H9 (cell line): ENCODE data around the gene DLST. TPM values are rescaled to one million over a fixed set of nuclear protein-coding genes. Genes with fewer than 3 reads are reported as not detected.
A peak's percentile ranks its signal among the peaks of the same experiment; 100 is the strongest.

Experiments
- DNase-seq: peaks from one replicate; pipeline ENCODE4 v3.0.0-alpha.2; 2017
- H2AFZ ChIP-seq: one replicate; pipeline ENCODE4 v1.6.1; 2013; ENCODE audit warnings: mild to moderate bottlenecking, low read length, control low read depth, moderate library complexity
- H2AK5ac ChIP-seq: 2 replicates; pipeline ENCODE4 v1.6.1; 2013; ENCODE audit warnings: low read length, control low read depth, mixed read lengths; ENCODE audit not compliant: insufficient read length
- H2BK120ac ChIP-seq: one replicate; pipeline ENCODE4 v1.6.1; 2013; ENCODE audit warnings: low read depth, mild to moderate bottlenecking, low read length, control low read depth, inconsistent platforms; ENCODE audit not compliant: poor library complexity, severe bottlenecking
- H2BK12ac ChIP-seq: 2 replicates; pipeline ENCODE4 v1.6.1; 2013; ENCODE audit warnings: low read length, control low read depth, mixed read lengths, low read depth; ENCODE audit not compliant: insufficient read length
- H2BK15ac ChIP-seq: 2 replicates; pipeline ENCODE4 v1.6.1; 2013; ENCODE audit warnings: low read depth, low read length, control low read depth
- H2BK20ac ChIP-seq: one replicate; pipeline ENCODE4 v1.6.1; 2013; ENCODE audit warnings: low read depth, mild to moderate bottlenecking, low read length, control low read depth, inconsistent platforms; ENCODE audit not compliant: poor library complexity, severe bottlenecking
- H2BK5ac ChIP-seq: 2 replicates; pipeline ENCODE4 v1.6.1; 2013; ENCODE audit warnings: low read length, control low read depth, mixed read lengths; ENCODE audit not compliant: insufficient read length
- H3K14ac ChIP-seq: 2 replicates; pipeline ENCODE4 v1.6.1; 2013; ENCODE audit warnings: low read length, control low read depth; ENCODE audit not compliant: insufficient read depth
- H3K18ac ChIP-seq: 2 replicates; pipeline ENCODE4 v1.6.1; 2013; ENCODE audit warnings: low read depth, mild to moderate bottlenecking, mixed read lengths, low read length, control low read depth; ENCODE audit not compliant: insufficient read length
- H3K23ac ChIP-seq: 2 replicates; pipeline ENCODE4 v1.6.1; 2013; ENCODE audit warnings: low read length, control low read depth, mixed read lengths, low read depth; ENCODE audit not compliant: insufficient read length
- H3K23me2 ChIP-seq: 2 replicates; pipeline ENCODE4 v1.6.1; 2013; ENCODE audit warnings: low read depth, mild to moderate bottlenecking, mixed read lengths, low read length, control low read depth; ENCODE audit not compliant: insufficient read length, poor library complexity, severe bottlenecking
- H3K27ac ChIP-seq: 2 replicates; pipeline ENCODE4 v1.5.1; 2013; ENCODE audit warnings: low read length, control low read depth, mixed read lengths, low read depth; ENCODE audit not compliant: insufficient read length
- H3K27me3 ChIP-seq: 2 replicates; pipeline ENCODE4 v1.6.1; 2013; ENCODE audit warnings: low read length, control low read depth, inconsistent platforms; ENCODE audit not compliant: insufficient read depth
- H3K4ac ChIP-seq: 2 replicates; pipeline ENCODE4 v1.6.1; 2013; ENCODE audit warnings: low read depth, mild to moderate bottlenecking, control low read depth, inconsistent platforms, low read length, moderate library complexity
- H3K4me1 ChIP-seq: 2 replicates; pipeline ENCODE4 v1.6.1; 2013; ENCODE audit warnings: low read length, control low read depth, inconsistent platforms; ENCODE audit not compliant: insufficient read depth
- H3K4me2 ChIP-seq: 2 replicates; pipeline ENCODE4 v1.6.1; 2013; ENCODE audit warnings: low read length, control low read depth, mixed read lengths; ENCODE audit not compliant: insufficient read length, insufficient read depth
- H3K56ac ChIP-seq: 2 replicates; pipeline ENCODE4 v1.6.1; 2013; ENCODE audit warnings: low read depth, mild to moderate bottlenecking, mixed read lengths, low read length, control low read depth; ENCODE audit not compliant: insufficient read length
- H3K79me1 ChIP-seq: 2 replicates; pipeline ENCODE4 v1.6.1; 2013; ENCODE audit warnings: low read depth, mild to moderate bottlenecking, moderate library complexity, low read length, control low read depth, inconsistent platforms; ENCODE audit not compliant: insufficient read depth, poor library complexity, severe bottlenecking
- H3K79me2 ChIP-seq: 2 replicates; pipeline ENCODE4 v1.6.1; 2013; ENCODE audit warnings: low read length, control low read depth, inconsistent platforms; ENCODE audit not compliant: insufficient read depth
- H3K9ac ChIP-seq: 2 replicates; pipeline ENCODE4 v1.6.1; 2013; ENCODE audit warnings: low read length, control low read depth, mixed read lengths; ENCODE audit not compliant: insufficient read length; ENCODE audit errors: extremely low read depth
- H3K9me3 ChIP-seq: one replicate; pipeline ENCODE4 v1.6.1; 2013; ENCODE audit warnings: low read depth, low read length, inconsistent platforms; ENCODE audit not compliant: control insufficient read depth
- H3T11ph ChIP-seq: one replicate; pipeline ENCODE4 v1.6.1; 2013; ENCODE audit warnings: mild to moderate bottlenecking, low read length, control low read depth, inconsistent platforms
- H4K20me1 ChIP-seq: one replicate; pipeline ENCODE4 v1.6.1; 2013; ENCODE audit not compliant: control insufficient read depth, insufficient read length, insufficient read depth
- H4K5ac ChIP-seq: 2 replicates; pipeline ENCODE4 v1.6.1; 2013; ENCODE audit warnings: low read depth, mild to moderate bottlenecking, mixed read lengths, low read length, control low read depth; ENCODE audit not compliant: insufficient read length
- H4K8ac ChIP-seq: replicated peaks from 2 replicates; pipeline ENCODE4 v1.6.1; 2013; ENCODE audit warnings: low read length, control low read depth, mixed read lengths, low read depth; ENCODE audit not compliant: insufficient read length
- H4K91ac ChIP-seq: 2 replicates; pipeline ENCODE4 v1.6.1; 2013; ENCODE audit warnings: low read depth, mild to moderate bottlenecking, moderate library complexity, mixed read lengths, low read length, control low read depth; ENCODE audit not compliant: insufficient read length
- H3K27ac Mint-ChIP-seq, 3 experiments: 2 replicates in 2 of 3; 3 replicates in 1 of 3; pipeline ENCODE4 v1.8.0; 2020 to 2021; ENCODE audit warnings: mixed read lengths in 3 of 3, mild to moderate bottlenecking in 1 of 3, moderate library complexity in 1 of 3
- H3K27me3 Mint-ChIP-seq: 2 replicates; pipeline ENCODE4 v1.8.0; 2021; ENCODE audit warnings: low read depth, mild to moderate bottlenecking, moderate library complexity, mixed read lengths
- H3K36me3 Mint-ChIP-seq, 3 experiments: 2 replicates in 2 of 3; 3 replicates in 1 of 3; pipeline ENCODE4 v1.8.0; 2020 to 2021; ENCODE audit warnings: low read depth in 3 of 3, mixed read lengths in 3 of 3; ENCODE audit not compliant: insufficient read depth in 1 of 3
- H3K4me1 Mint-ChIP-seq, 2 experiments: 2 replicates each; pipeline ENCODE4 v1.8.0; 2020; ENCODE audit warnings: mixed read lengths in 2 of 2
- H3K4me3 Mint-ChIP-seq, 2 experiments: 2 replicates in 1 of 2; 3 replicates in 1 of 2; pipeline ENCODE4 v1.8.0; 2020 to 2021; ENCODE audit warnings: mild to moderate bottlenecking in 2 of 2, mixed read lengths in 2 of 2, moderate library complexity in 1 of 2
- H3K9me3 Mint-ChIP-seq, 2 experiments: 2 replicates in 1 of 2; 3 replicates in 1 of 2; pipeline ENCODE4 v1.8.0; 2020; ENCODE audit warnings: mild to moderate bottlenecking in 2 of 2, mixed read lengths in 2 of 2, moderate library complexity in 1 of 2
- whole genome bisulfite sequencing: extraction: QIAGEN DNeasy Blood & Tissue Kit; methylation state at CpG from one replicate; pipeline ENCODE4 v1.1.7; 2013; ENCODE audit warnings: missing lambda C conversion rate, low lambda C conversion rate, mixed read lengths; ENCODE audit not compliant: insufficient read length; ENCODE audit errors: extremely low coverage; 5-methylcytosine and 5-hydroxymethylcytosine counted together
- total RNA-seq: library from RNA; stranded (reverse); gene quantifications from 2 replicates; pipeline ENCODE4 v1.2.1, GENCODE V29; 2021
- TF ChIP-seq, protein P1 (sequence below): fragments of 200-600 bp; sonication (generic); conservative IDR thresholded peaks from 3 replicates; pipeline ENCODE4 v1.8.0; 2021; ENCODE audit warnings: antibody characterized with exemption, mild to moderate bottlenecking

DLST gene
- total RNA-seq, 1 experiment from 2014 or later, result 116 TPM

GRCh38 chr14:74942181-74942580, 60.5 kb downstream of the DLST start:
- H3K27me3 ChIP-seq, result no peaks in the 10 kb centered on the region
- Mint-ChIP-seq H3K4me1 (peaks cover 5 to 18% of the 10 kb centered on the region in 2 experiments), H3K36me3 (no peaks in the 10 kb centered on the region), H3K27me3 (no peaks in the 10 kb centered on the region; the same call in 1 of the 2 replicates), H3K4me3 (no peak overlapping the region), H3K9me3 (no peaks in the 10 kb centered on the region), H3K27ac (peak overlapping the region in 2 of 3 experiments; percentile 58 to 68; a peak in 3 of 7 replicates)
- H2BK20ac ChIP-seq, result no peak overlapping the region
- no peaks in the 10 kb centered on the region for H3K79me1 ChIP-seq
- H2BK12ac ChIP-seq, result no peak overlapping the region
- no peak overlapping the region for H2AFZ ChIP-seq
- DNase-seq, result no peak
- no peak overlapping the region for H3K18ac ChIP-seq
- H3K4ac ChIP-seq, result no peak overlapping the region
- H3T11ph ChIP-seq, result no peak overlapping the region
- H2AK5ac ChIP-seq, result no peak overlapping the region
- H2BK5ac ChIP-seq, result no peak overlapping the region
- H3K14ac ChIP-seq, result no peak overlapping the region
- H3K9me3 ChIP-seq, result no peaks in the 10 kb centered on the region
- H4K20me1 ChIP-seq, result peaks cover under 1% of the 10 kb centered on the region
- no peaks in the 10 kb centered on the region for H3K23me2 ChIP-seq
- H3K23ac ChIP-seq, result no peak overlapping the region
- H4K91ac ChIP-seq, result no peak overlapping the region
- no peaks in the 10 kb centered on the region for H3K4me1 ChIP-seq
- no peaks in the 10 kb centered on the region for H3K79me2 ChIP-seq
- no peak overlapping the region for H3K4me2 ChIP-seq
- no CpG with 5 or more reads among the region's 12 CpGs for WGBS
- no peak overlapping the region for H4K5ac ChIP-seq
- no peak overlapping the region for H3K27ac ChIP-seq
- no peak overlapping the region for H3K9ac ChIP-seq
- H2BK120ac ChIP-seq, result no peak overlapping the region
- no peak overlapping the region for H4K8ac ChIP-seq
- TF ChIP-seq, protein P1, sequence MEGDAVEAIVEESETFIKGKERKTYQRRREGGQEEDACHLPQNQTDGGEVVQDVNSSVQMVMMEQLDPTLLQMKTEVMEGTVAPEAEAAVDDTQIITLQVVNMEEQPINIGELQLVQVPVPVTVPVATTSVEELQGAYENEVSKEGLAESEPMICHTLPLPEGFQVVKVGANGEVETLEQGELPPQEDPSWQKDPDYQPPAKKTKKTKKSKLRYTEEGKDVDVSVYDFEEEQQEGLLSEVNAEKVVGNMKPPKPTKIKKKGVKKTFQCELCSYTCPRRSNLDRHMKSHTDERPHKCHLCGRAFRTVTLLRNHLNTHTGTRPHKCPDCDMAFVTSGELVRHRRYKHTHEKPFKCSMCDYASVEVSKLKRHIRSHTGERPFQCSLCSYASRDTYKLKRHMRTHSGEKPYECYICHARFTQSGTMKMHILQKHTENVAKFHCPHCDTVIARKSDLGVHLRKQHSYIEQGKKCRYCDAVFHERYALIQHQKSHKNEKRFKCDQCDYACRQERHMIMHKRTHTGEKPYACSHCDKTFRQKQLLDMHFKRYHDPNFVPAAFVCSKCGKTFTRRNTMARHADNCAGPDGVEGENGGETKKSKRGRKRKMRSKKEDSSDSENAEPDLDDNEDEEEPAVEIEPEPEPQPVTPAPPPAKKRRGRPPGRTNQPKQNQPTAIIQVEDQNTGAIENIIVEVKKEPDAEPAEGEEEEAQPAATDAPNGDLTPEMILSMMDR, result no peak
- no peak overlapping the region for H3K56ac ChIP-seq
- H2BK15ac ChIP-seq, result no peak overlapping the region
